ENCODE data around the gene DTX3L.

DTX3L gene

GRCh38 chr3:122572940-122573412 is 8.8 kb downstream of the DTX3L start:
- no peak for TF ChIP-seq JUND (IDR thresholded peaks at IDR 0.05; ENCODE audit: low read depth)
- in situ Hi-C loops (cut with HindIII; ENCODE audit: low pct_unique_long_range_greater_than_20kb, low sequenced_read_pairs) = no loop called here
- peak in 1 of 2 experiments; percentile 35 for DNase-seq (ENCODE audit: low read depth in 1 of 2, low spot score in 1 of 2)

- in situ Hi-C loops (cut with HindIII; ENCODE audit: low pct_unique_long_range_greater_than_20kb, low sequenced_read_pairs) = no loop called here
- no peak for TF ChIP-seq JUND (IDR thresholded peaks at IDR 0.05; ENCODE audit: low read depth)
- DNase-seq (ENCODE audit: low read depth in 1 of 2, low spot score in 1 of 2) = no peak
These were observed 12.2 kb downstream of the DTX3L start for GRCh38 chr3:122576174-122576940.

- TF ChIP-seq JUND (IDR thresholded peaks at IDR 0.05; ENCODE audit: low read depth) = no peak
- DNase-seq (ENCODE audit: low read depth in 1 of 2, low spot score in 1 of 2) = no peak
- in situ Hi-C loops (cut with HindIII; ENCODE audit: low pct_unique_long_range_greater_than_20kb, low sequenced_read_pairs) = no loop called here
These were observed 13.4 kb downstream of the DTX3L start, which contains the start of gene PARP15 for GRCh38 chr3:122577409-122578031. PARP15 (plus strand) TSS chr3:122577650; CDS start chr3:122577668, 18 bp downstream.

- TF ChIP-seq JUND (IDR thresholded peaks at IDR 0.05; ENCODE audit: low read depth) = no peak
- in situ Hi-C loops (cut with HindIII; ENCODE audit: low pct_unique_long_range_greater_than_20kb, low sequenced_read_pairs) = no loop called here
- DNase-seq (ENCODE audit: low read depth in 1 of 2, low spot score in 1 of 2) = no peak
These were observed 14.1 kb downstream of the DTX3L start for GRCh38 chr3:122578069-122578740.

- in situ Hi-C loops (cut with HindIII; ENCODE audit: low pct_unique_long_range_greater_than_20kb, low sequenced_read_pairs) = no loop called here
- no peak for DNase-seq (ENCODE audit: low read depth in 1 of 2, low spot score in 1 of 2)
- no peak for TF ChIP-seq JUND (IDR thresholded peaks at IDR 0.05; ENCODE audit: low read depth)
These were observed 16.3 kb downstream of the DTX3L start for GRCh38 chr3:122580470-122580869.

GRCh38 chr3:122581622-122582021 is 17.5 kb downstream of the DTX3L start:
- DNase-seq (ENCODE audit: low read depth in 1 of 2, low spot score in 1 of 2) = no peak
- TF ChIP-seq JUND (IDR thresholded peaks at IDR 0.05; ENCODE audit: low read depth) = no peak
- in situ Hi-C loops (cut with HindIII; ENCODE audit: low pct_unique_long_range_greater_than_20kb, low sequenced_read_pairs) = no loop called here

GRCh38 chr3:122582390-122582789 is 18.3 kb downstream of the DTX3L start:
- in situ Hi-C loops (cut with HindIII; ENCODE audit: low pct_unique_long_range_greater_than_20kb, low sequenced_read_pairs) = no loop called here
- no peak for DNase-seq (ENCODE audit: low read depth in 1 of 2, low spot score in 1 of 2)
- no peak for TF ChIP-seq JUND (IDR thresholded peaks at IDR 0.05; ENCODE audit: low read depth)

- no peak for DNase-seq (ENCODE audit: low read depth in 1 of 2, low spot score in 1 of 2)
- TF ChIP-seq JUND (IDR thresholded peaks at IDR 0.05; ENCODE audit: low read depth) = no peak
- in situ Hi-C loops (cut with HindIII; ENCODE audit: low pct_unique_long_range_greater_than_20kb, low sequenced_read_pairs) = no loop called here
These were observed 22.0 kb downstream of the DTX3L start for GRCh38 chr3:122586098-122586497.

- no peak for DNase-seq (ENCODE audit: low read depth in 1 of 2, low spot score in 1 of 2)
- in situ Hi-C loops (cut with HindIII; ENCODE audit: low pct_unique_long_range_greater_than_20kb, low sequenced_read_pairs) = no loop called here
- TF ChIP-seq JUND (IDR thresholded peaks at IDR 0.05; ENCODE audit: low read depth) = no peak
These were observed 22.8 kb downstream of the DTX3L start for GRCh38 chr3:122586773-122587485.

GRCh38 chr3:122587572-122587971 is 23.4 kb downstream of the DTX3L start:
- in situ Hi-C loops (cut with HindIII; ENCODE audit: low pct_unique_long_range_greater_than_20kb, low sequenced_read_pairs) = no loop called here
- no peak for TF ChIP-seq JUND (IDR thresholded peaks at IDR 0.05; ENCODE audit: low read depth)
- DNase-seq (ENCODE audit: low read depth in 1 of 2, low spot score in 1 of 2) = no peak

GRCh38 chr3:122589297-122589696 is 25.2 kb downstream of the DTX3L start:
- no peak for TF ChIP-seq JUND (IDR thresholded peaks at IDR 0.05; ENCODE audit: low read depth)
- in situ Hi-C loops (cut with HindIII; ENCODE audit: low pct_unique_long_range_greater_than_20kb, low sequenced_read_pairs) = no loop called here
- no peak for DNase-seq (ENCODE audit: low read depth in 1 of 2, low spot score in 1 of 2)

- DNase-seq (ENCODE audit: low read depth in 1 of 2, low spot score in 1 of 2) = no peak
- in situ Hi-C loops (cut with HindIII; ENCODE audit: low pct_unique_long_range_greater_than_20kb, low sequenced_read_pairs) = no loop called here
- no peak for TF ChIP-seq JUND (IDR thresholded peaks at IDR 0.05; ENCODE audit: low read depth)
These were observed 26.5 kb downstream of the DTX3L start for GRCh38 chr3:122590610-122591009.
